ENCODE results near the gene TRAPPC5. TPM values are rescaled to one million over a fixed set of nuclear protein-coding genes. Genes with fewer than 3 reads are reported as not detected.

TRAPPC5 gene
- total RNA-seq, 1 experiment from 2014 or later: 77.4 TPM

GRCh38 chr19:7640803-7641202 lies 39.8 kb upstream of the TRAPPC5 start:
- H3K4me3 Mint-ChIP-seq: no peak overlapping the region
- no peaks in the 10 kb centered on the region for H3K4me1 ChIP-seq (ENCODE audit: insufficient read depth, low read length)
- no peak overlapping the region for H3K27ac ChIP-seq (ENCODE audit: insufficient read length, low read depth, low read length)
- no peak overlapping the region for H2BK20ac ChIP-seq (ENCODE audit: low read depth, low read length, poor library complexity, severe bottlenecking)
- no peaks in the 10 kb centered on the region for H3K23me2 ChIP-seq (ENCODE audit: insufficient read length, low read depth, low read length, poor library complexity, severe bottlenecking)
- no peak overlapping the region for H4K5ac ChIP-seq (ENCODE audit: insufficient read length, low read depth, low read length)
- H4K20me1 ChIP-seq (ENCODE audit: control insufficient read depth, insufficient read depth, insufficient read length): no peaks in the 10 kb centered on the region
- no peak for DNase-seq
- H2AFZ ChIP-seq (ENCODE audit: low read length): no peak overlapping the region
- H3K4me1 Mint-ChIP-seq: peaks cover 0 to 11% of the 10 kb centered on the region in 2 experiments; a peak in 2 of 4 replicates
- WGBS (ENCODE audit: extremely low coverage, insufficient read length, low lambda C conversion rate): no CpG with 5 or more reads among the region's 11 CpGs
- TF ChIP-seq CTCF (conservative IDR thresholded peaks at IDR 0.05): no peak
- peaks cover 9 to 26% (median 17%) of the 10 kb centered on the region in 3 experiments for H3K36me3 Mint-ChIP-seq (ENCODE audit: insufficient read depth in 1 of 3, low read depth in 3 of 3)
- H3T11ph ChIP-seq (ENCODE audit: low read length): no peak overlapping the region
- H3K9ac ChIP-seq (ENCODE audit: extremely low read depth, insufficient read length, low read length): no peak overlapping the region
- no peaks in the 10 kb centered on the region for H3K79me1 ChIP-seq (ENCODE audit: insufficient read depth, low read depth, low read length, poor library complexity, severe bottlenecking)
- no peaks in the 10 kb centered on the region for H3K79me2 ChIP-seq (ENCODE audit: insufficient read depth, low read length)
- H3K9me3 ChIP-seq (ENCODE audit: control insufficient read depth, low read depth, low read length): no peaks in the 10 kb centered on the region
- peaks cover 7% of the 10 kb centered on the region; the same call in 1 of the 2 replicates for H3K27me3 ChIP-seq (ENCODE audit: insufficient read depth, low read length)
- H2BK15ac ChIP-seq (ENCODE audit: low read depth, low read length): no peak overlapping the region
- no peak overlapping the region for H4K91ac ChIP-seq (ENCODE audit: insufficient read length, low read depth, low read length)
- no peak overlapping the region for H2AK5ac ChIP-seq (ENCODE audit: insufficient read length, low read length)
- H3K4me2 ChIP-seq (ENCODE audit: insufficient read depth, insufficient read length, low read length): no peak overlapping the region
- H3K9me3 Mint-ChIP-seq: no peaks in the 10 kb centered on the region; a peak in 1 of 5 replicates
- no peak overlapping the region for H4K8ac ChIP-seq (replicated peaks; ENCODE audit: insufficient read length, low read depth, low read length)
- H3K23ac ChIP-seq (ENCODE audit: insufficient read length, low read depth, low read length): no peak overlapping the region
- no peak overlapping the region for H2BK5ac ChIP-seq (ENCODE audit: insufficient read length, low read length)
- no peak overlapping the region for H3K56ac ChIP-seq (ENCODE audit: insufficient read length, low read depth, low read length)
- H3K14ac ChIP-seq (ENCODE audit: insufficient read depth, low read length): no peak overlapping the region
- H3K18ac ChIP-seq (ENCODE audit: insufficient read length, low read depth, low read length): no peak overlapping the region
- H2BK12ac ChIP-seq (ENCODE audit: insufficient read length, low read depth, low read length): no peak overlapping the region
- no peak overlapping the region for H2BK120ac ChIP-seq (ENCODE audit: low read depth, low read length, poor library complexity, severe bottlenecking)
- H3K4ac ChIP-seq (ENCODE audit: low read depth, low read length): no peak overlapping the region
- H3K27me3 Mint-ChIP-seq (ENCODE audit: low read depth): peaks cover 10% of the 10 kb centered on the region
- no peak overlapping the region for H3K27ac Mint-ChIP-seq

Data from H9 (cell line).